Panc1 (cell line): Measurements from ENCODE around the gene TSPAN16. TPM values are rescaled to one million over a fixed set of nuclear protein-coding genes. Genes with fewer than 3 reads are reported as not detected.
"Not testable (repeated sequence)": the region's sequence is repeated elsewhere in the genome, so short reads cannot be mapped to it uniquely, and the experiment has no call there.

Experiments used
- ATAC-seq: fragments of 200-7000 bp; cut with Tn5 transposase; 2 replicates; pipeline ENCODE4 v1.9.1; 2020; ENCODE audit warnings: mild to moderate bottlenecking, moderate library complexity
- BruUV-seq: library from RNA; stranded (reverse); fragments of 400-500 nt; replicated peaks from 2 replicates; lab custom pipeline; 2021; lab: Mats Ljungman, UMichigan
- CTCF ChIA-PET: fragments of 300-600 bp; sonication (Branson Sonifier 250); formaldehyde crosslinking; loops from one replicate; lab custom pipeline; 2022; ENCODE audit warnings: antibody characterized with exemption; lab: Charles Lee
- POLR2A ChIA-PET: fragments of 300-600 bp; sonication (Branson Sonifier 250); formaldehyde crosslinking; loops from one replicate; lab custom pipeline; 2022; ENCODE audit warnings: antibody characterized with exemption; lab: Charles Lee
- DNase-seq: peaks from one replicate; pipeline ENCODE4 v3.0.0-alpha.2; 2010; ENCODE audit warnings: low read depth, low spot score
- H3K27ac ChIP-seq: 2 replicates; pipeline ENCODE4 v1.5.1; 2011; ENCODE audit warnings: mild to moderate bottlenecking, low read length, inconsistent platforms
- H3K27me3 ChIP-seq: fragments of 200-500 bp; sonication (Bioruptor generic); 2 replicates; pipeline ENCODE4 v1.6.0; 2014; ENCODE audit warnings: low read length, inconsistent platforms; ENCODE audit not compliant: control insufficient read depth, insufficient read depth
- H3K36me3 ChIP-seq: fragments of 200-500 bp; sonication (Bioruptor generic); 2 replicates; pipeline ENCODE4 v1.5.1; 2014; ENCODE audit warnings: inconsistent platforms, mild to moderate bottlenecking, low read length, moderate library complexity; ENCODE audit not compliant: control insufficient read depth, insufficient read depth
- H3K4me1 ChIP-seq: 2 replicates; pipeline ENCODE4 v1.5.1; 2011; ENCODE audit warnings: inconsistent platforms, mild to moderate bottlenecking, low read length, moderate library complexity; ENCODE audit not compliant: control insufficient read depth, insufficient read depth
- H3K4me3 ChIP-seq, 2 experiments: 2 replicates each; pipeline ENCODE4 v1.5.1; 2011 to 2012; ENCODE audit warnings: low read depth in 2 of 2, low read length in 2 of 2, mild to moderate bottlenecking in 2 of 2, inconsistent platforms in 1 of 2, moderate library complexity in 1 of 2
- H3K9me3 ChIP-seq: fragments of 200-500 bp; sonication (Bioruptor generic); 2 replicates; pipeline ENCODE4 v1.5.1; 2014; ENCODE audit warnings: low read depth, mild to moderate bottlenecking, inconsistent platforms, low read length, moderate library complexity; ENCODE audit not compliant: control insufficient read depth, insufficient read depth
- POLR2AphosphoS5 ChIP-seq: IDR thresholded peaks from 2 replicates; pipeline ENCODE4 v1.6.1; 2012; ENCODE audit warnings: mild to moderate bottlenecking, low read depth, low read length, moderate library complexity
- SIN3A ChIP-seq: IDR thresholded peaks from 2 replicates; pipeline ENCODE4 v1.6.1; 2012; ENCODE audit warnings: low read depth, mild to moderate bottlenecking, low read length, moderate library complexity, borderline replicate concordance; ENCODE audit not compliant: insufficient read depth
- TCF7L2 ChIP-seq: IDR thresholded peaks from 2 replicates; pipeline ENCODE4 v1.6.1; 2011; ENCODE audit warnings: mild to moderate bottlenecking, low read depth, low read length, inconsistent platforms
- in situ Hi-C: cut with HindIII; loops from 2 replicates; pipeline ENCODE4 v1.10.0; 2016; ENCODE audit warnings: low sequenced_read_pairs, low pct_unique_long_range_greater_than_20kb
- intact Hi-C: fragments of 100-400 bp; cut with micrococcal nuclease; formaldehyde crosslinking; loops from one replicate; pipeline ENCODE4 v1.10.0; 2022; ENCODE audit not compliant: unreplicated experiment
- total RNA-seq: library from RNA; stranded (reverse); gene quantifications from one replicate; pipeline ENCODE4 v1.2.1, GENCODE V29; 2021; ENCODE audit not compliant: unreplicated experiment
- TF ChIP-seq, protein P1 (sequence below), 2 experiments: IDR thresholded peaks; 2 replicates each; pipeline ENCODE4 v1.6.1; 2011 to 2012; ENCODE audit warnings: low read depth in 2 of 2, control low read depth in 1 of 2, low read length in 1 of 2, mild to moderate bottlenecking in 1 of 2, moderate library complexity in 1 of 2; ENCODE audit not compliant: insufficient read depth in 1 of 2
- TF ChIP-seq, protein P2 (sequence below): fragments of 450-650 bp; IDR thresholded peaks from 2 replicates; pipeline ENCODE4 v1.5.1; 2017; ENCODE audit warnings: mild to moderate bottlenecking

TSPAN16 gene
- total RNA-seq, 1 experiment from 2014 or later, result not detected

- ATAC-seq (no peak), DNase-seq (no peak)
- no TSS peak for BruUV-seq
- H3K4me1 ChIP-seq, result no peaks in the 10 kb centered on the region
- CTCF ChIA-PET, result no interaction called here
- no peaks in the 10 kb centered on the region for H3K27me3 ChIP-seq
- no peaks in the 10 kb centered on the region for H3K9me3 ChIP-seq
- in situ Hi-C loops, result loop anchor here (25.0 kb wide), 1 partner anchor 256 kb away; the partner anchor contains the start of gene ELOF1
- H3K4me3 ChIP-seq, result no peak overlapping the region
- no peak overlapping the region for H3K27ac ChIP-seq
- no peak for TF ChIP-seq POLR2AphosphoS5
- TF ChIP-seq, protein P1, sequence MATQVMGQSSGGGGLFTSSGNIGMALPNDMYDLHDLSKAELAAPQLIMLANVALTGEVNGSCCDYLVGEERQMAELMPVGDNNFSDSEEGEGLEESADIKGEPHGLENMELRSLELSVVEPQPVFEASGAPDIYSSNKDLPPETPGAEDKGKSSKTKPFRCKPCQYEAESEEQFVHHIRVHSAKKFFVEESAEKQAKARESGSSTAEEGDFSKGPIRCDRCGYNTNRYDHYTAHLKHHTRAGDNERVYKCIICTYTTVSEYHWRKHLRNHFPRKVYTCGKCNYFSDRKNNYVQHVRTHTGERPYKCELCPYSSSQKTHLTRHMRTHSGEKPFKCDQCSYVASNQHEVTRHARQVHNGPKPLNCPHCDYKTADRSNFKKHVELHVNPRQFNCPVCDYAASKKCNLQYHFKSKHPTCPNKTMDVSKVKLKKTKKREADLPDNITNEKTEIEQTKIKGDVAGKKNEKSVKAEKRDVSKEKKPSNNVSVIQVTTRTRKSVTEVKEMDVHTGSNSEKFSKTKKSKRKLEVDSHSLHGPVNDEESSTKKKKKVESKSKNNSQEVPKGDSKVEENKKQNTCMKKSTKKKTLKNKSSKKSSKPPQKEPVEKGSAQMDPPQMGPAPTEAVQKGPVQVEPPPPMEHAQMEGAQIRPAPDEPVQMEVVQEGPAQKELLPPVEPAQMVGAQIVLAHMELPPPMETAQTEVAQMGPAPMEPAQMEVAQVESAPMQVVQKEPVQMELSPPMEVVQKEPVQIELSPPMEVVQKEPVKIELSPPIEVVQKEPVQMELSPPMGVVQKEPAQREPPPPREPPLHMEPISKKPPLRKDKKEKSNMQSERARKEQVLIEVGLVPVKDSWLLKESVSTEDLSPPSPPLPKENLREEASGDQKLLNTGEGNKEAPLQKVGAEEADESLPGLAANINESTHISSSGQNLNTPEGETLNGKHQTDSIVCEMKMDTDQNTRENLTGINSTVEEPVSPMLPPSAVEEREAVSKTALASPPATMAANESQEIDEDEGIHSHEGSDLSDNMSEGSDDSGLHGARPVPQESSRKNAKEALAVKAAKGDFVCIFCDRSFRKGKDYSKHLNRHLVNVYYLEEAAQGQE (IDR thresholded peaks at IDR 0.05; ENCODE audit: insufficient read depth in 1 of 2, low read depth in 2 of 2, low read length in 1 of 2), result no peak
- no peak for TF ChIP-seq SIN3A
- TF ChIP-seq, protein P2, sequence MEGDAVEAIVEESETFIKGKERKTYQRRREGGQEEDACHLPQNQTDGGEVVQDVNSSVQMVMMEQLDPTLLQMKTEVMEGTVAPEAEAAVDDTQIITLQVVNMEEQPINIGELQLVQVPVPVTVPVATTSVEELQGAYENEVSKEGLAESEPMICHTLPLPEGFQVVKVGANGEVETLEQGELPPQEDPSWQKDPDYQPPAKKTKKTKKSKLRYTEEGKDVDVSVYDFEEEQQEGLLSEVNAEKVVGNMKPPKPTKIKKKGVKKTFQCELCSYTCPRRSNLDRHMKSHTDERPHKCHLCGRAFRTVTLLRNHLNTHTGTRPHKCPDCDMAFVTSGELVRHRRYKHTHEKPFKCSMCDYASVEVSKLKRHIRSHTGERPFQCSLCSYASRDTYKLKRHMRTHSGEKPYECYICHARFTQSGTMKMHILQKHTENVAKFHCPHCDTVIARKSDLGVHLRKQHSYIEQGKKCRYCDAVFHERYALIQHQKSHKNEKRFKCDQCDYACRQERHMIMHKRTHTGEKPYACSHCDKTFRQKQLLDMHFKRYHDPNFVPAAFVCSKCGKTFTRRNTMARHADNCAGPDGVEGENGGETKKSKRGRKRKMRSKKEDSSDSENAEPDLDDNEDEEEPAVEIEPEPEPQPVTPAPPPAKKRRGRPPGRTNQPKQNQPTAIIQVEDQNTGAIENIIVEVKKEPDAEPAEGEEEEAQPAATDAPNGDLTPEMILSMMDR, result no peak
- no peak for TF ChIP-seq TCF7L2
- POLR2A ChIA-PET, result no interaction called here
- intact Hi-C loops, result no loop called here
- H3K36me3 ChIP-seq, result no peaks in the 10 kb centered on the region
Observed at GRCh38 chr19:11306337-11306736, 10.4 kb downstream of the TSPAN16 start.

- not testable (repeated sequence) for BruUV-seq
- CTCF ChIA-PET, result interaction anchor here (0.6 kb wide), 1 partner anchor 22 kb away, joined by 3 read pairs; no protein-coding TSS in a partner anchor
- in situ Hi-C loops, result loop anchor here (25.0 kb wide), 1 partner anchor 242 kb away; the partner anchor contains the start of gene ELOF1
Observed at GRCh38 chr19:11320278-11320995, 24.5 kb downstream of the TSPAN16 start.

More at GRCh38 chr19:11320278-11320995, 24.5 kb downstream of the TSPAN16 start:
- DNase-seq, H3K36me3 ChIP-seq, H3K9me3 ChIP-seq, POLR2A ChIA-PET, intact Hi-C loops, H3K27ac ChIP-seq, H3K4me3 ChIP-seq, H3K27me3 ChIP-seq, ATAC-seq: not testable (repeated sequence)
- H3K4me1 ChIP-seq, result peaks cover 15% of the 10 kb centered on the region
